Ascending aorta (tissue), 2 donors: ENCODE results near the gene ZBTB20. TPM values are rescaled to one million over a fixed set of nuclear protein-coding genes. Genes with fewer than 3 reads are reported as not detected.

Experiments used
- DNase-seq, 2 donors: peaks; one replicate each; pipeline ENCODE4 v3.0.0-alpha.2; 2019; ENCODE audit warnings: low spot score in 2 of 2
- H3K27ac ChIP-seq, 2 donors: fragments of 200-600 bp; sonication (generic); one replicate each; pipeline ENCODE4 v1.5.1; 2016 to 2017; ENCODE audit warnings: mild to moderate bottlenecking in 1 of 2
- H3K27me3 ChIP-seq: fragments of 200-600 bp; sonication (generic); one replicate; pipeline ENCODE4 v1.5.1; 2017
- H3K36me3 ChIP-seq, 2 donors: fragments of 200-600 bp; sonication (generic); one replicate each; pipeline ENCODE4 v1.5.1; 2016
- H3K4me1 ChIP-seq, 2 donors: fragments of 200-600 bp; sonication (generic); one replicate each; pipeline ENCODE4 v1.5.1; 2016 to 2017; ENCODE audit warnings: mild to moderate bottlenecking in 1 of 2
- H3K4me3 ChIP-seq, 2 donors: fragments of 200-600 bp; sonication (generic); one replicate each; pipeline ENCODE4 v1.5.1; 2016 to 2017; ENCODE audit warnings: mild to moderate bottlenecking in 1 of 2
- H3K9me3 ChIP-seq, 2 donors: fragments of 200-600 bp; sonication (generic); one replicate each; pipeline ENCODE4 v1.5.1; 2016
- CTCF ChIP-seq, 3 experiments: fragments of 200-600 bp in 2 of 3; fragments of 450-650 bp in 1 of 3; sonication (generic) in 2 of 3; IDR thresholded peaks; one replicate each; pipeline ENCODE4 v1.5.1; 2016 to 2019; ENCODE audit warnings: antibody characterized with exemption in 3 of 3, mild to moderate bottlenecking in 1 of 3, moderate library complexity in 1 of 3
- intact Hi-C: fragments of 100-400 bp; cut with DNase I; formaldehyde crosslinking; loops from one replicate; pipeline ENCODE4 v1.15.1; 2023
- total RNA-seq: library from RNA; depleted of rRNA; stranded (reverse); fragments of >200 nt; gene quantifications from one replicate; pipeline ENCODE4 v1.1.0, GENCODE V29; 2016

The ZBTB20 gene
- total RNA-seq, 1 donor from 2014 or later = 60.3 TPM

GRCh38 chr3:114659109-114660061 is 487.7 kb downstream of the ZBTB20 start:
- Histone ChIP-seq H3K36me3 (no peaks in the 10 kb centered on the region), H3K27ac (peak overlapping the region in 1 of 2 donors; percentile 41), H3K27me3 (no peaks in the 10 kb centered on the region), H3K9me3 (no peaks in the 10 kb centered on the region), H3K4me3 (peak overlapping the region; percentile 11 to 25), H3K4me1 (peaks cover 0 to 7% of the 10 kb centered on the region in 2 donors)
- intact Hi-C loops = no loop called here
- no peak for DNase-seq
- no peak for TF ChIP-seq CTCF (IDR thresholded peaks at IDR 0.05)

- Histone ChIP-seq H3K4me1 (peaks cover 0 to 6% of the 10 kb centered on the region in 2 donors), H3K27ac (no peak overlapping the region), H3K27me3 (no peaks in the 10 kb centered on the region), H3K9me3 (no peaks in the 10 kb centered on the region), H3K4me3 (no peak overlapping the region), H3K36me3 (no peaks in the 10 kb centered on the region)
- no peak for TF ChIP-seq CTCF (IDR thresholded peaks at IDR 0.05)
- no peak for DNase-seq
- intact Hi-C loops = no loop called here
Observed at GRCh38 chr3:114651555-114651954, 495.5 kb downstream of the ZBTB20 start.

DNA sequence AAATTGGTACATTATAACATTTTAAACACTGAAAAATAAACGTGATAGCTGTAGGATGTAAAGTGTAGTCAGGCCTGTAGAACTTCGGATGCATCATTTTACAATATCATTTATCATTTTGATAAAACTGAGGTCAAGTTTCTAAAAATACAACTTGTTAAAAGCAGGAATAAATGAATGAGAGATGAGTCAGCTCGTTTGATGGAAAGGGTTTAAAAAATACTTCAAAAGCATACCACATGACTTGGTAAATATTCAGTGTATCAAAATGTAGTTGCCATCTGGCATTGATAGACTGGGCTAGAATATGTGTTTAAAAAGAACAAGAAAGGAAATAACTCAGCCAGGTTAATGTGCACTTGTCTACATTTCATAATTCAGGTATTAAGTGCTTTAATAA is 496.3 kb downstream of the ZBTB20 start:
- Histone ChIP-seq H3K27ac (no peak overlapping the region), H3K36me3 (no peaks in the 10 kb centered on the region), H3K9me3 (no peaks in the 10 kb centered on the region), H3K4me1 (peaks cover 0 to 6% of the 10 kb centered on the region in 2 donors), H3K4me3 (no peak overlapping the region), H3K27me3 (no peaks in the 10 kb centered on the region)
- intact Hi-C loops = no loop called here
- TF ChIP-seq CTCF (IDR thresholded peaks at IDR 0.05) = no peak
- DNase-seq = no peak

DNA sequence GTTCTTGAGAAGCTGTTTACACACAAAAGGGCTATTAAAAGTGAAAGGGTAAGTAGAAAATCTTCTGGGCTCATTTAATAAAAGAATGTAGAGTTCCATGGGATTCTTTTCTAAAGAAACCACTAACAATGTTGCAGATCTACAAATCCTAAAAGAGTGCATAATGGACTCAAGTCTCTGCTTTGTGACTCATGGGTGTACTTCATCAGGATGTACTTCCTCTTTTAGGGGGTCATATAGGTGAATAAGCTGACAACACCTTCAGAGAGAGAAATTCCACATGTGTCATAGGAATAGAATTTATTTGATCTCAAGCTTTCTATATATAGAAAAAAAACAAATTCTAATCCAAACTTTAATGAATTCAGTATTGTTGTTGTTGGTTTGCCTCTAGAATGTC is 497.8 kb downstream of the ZBTB20 start:
- Histone ChIP-seq H3K4me1 (peaks cover 0 to 6% of the 10 kb centered on the region in 2 donors), H3K36me3 (no peaks in the 10 kb centered on the region), H3K27me3 (no peaks in the 10 kb centered on the region), H3K4me3 (no peak overlapping the region), H3K27ac (no peak overlapping the region), H3K9me3 (no peaks in the 10 kb centered on the region)
- no peak for TF ChIP-seq CTCF (IDR thresholded peaks at IDR 0.05)
- DNase-seq = no peak
- intact Hi-C loops = no loop called here

DNA sequence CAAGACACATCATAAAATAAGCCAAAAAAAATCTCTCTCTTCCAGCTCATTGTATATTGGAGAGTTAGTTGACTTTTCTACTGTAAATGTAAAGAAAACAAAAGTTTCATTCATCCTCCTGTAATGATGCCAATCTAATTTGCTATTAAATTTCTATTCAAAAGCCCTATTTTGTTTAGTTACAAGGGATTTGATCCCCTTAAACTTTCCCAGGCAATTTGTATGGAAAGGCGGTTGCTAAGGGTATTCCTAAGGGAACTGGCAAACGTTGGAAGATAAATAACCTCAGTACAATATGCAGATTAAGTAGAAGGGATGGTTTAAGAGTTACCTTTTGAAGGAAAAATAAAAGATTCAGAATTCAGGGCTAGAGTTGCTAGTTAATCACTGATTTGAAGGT is 500.6 kb downstream of the ZBTB20 start:
- no peak for DNase-seq
- intact Hi-C loops = no loop called here
- H3K4me3 ChIP-seq = no peak overlapping the region
- H3K27me3 ChIP-seq = no peaks in the 10 kb centered on the region
- TF ChIP-seq CTCF (IDR thresholded peaks at IDR 0.05) = no peak
- H3K4me1 ChIP-seq = peaks cover 0 to 6% of the 10 kb centered on the region in 2 donors
- H3K36me3 ChIP-seq = no peaks in the 10 kb centered on the region
- no peak overlapping the region for H3K27ac ChIP-seq
- H3K9me3 ChIP-seq = no peaks in the 10 kb centered on the region
